Neuronal stem cell (in vitro differentiated cells): ENCODE measurements around the gene NCK1.
"Not testable (repeated sequence)": the region's sequence is repeated elsewhere in the genome, so short reads cannot be mapped to it uniquely, and the experiment has no call there.

Experiments
- DNase-seq: peaks from one replicate; pipeline ENCODE4 v3.0.0-alpha.2; 2013; ENCODE audit warnings: low spot score
- H2AFZ ChIP-seq: one replicate; pipeline ENCODE4 v1.6.1; 2013; ENCODE audit warnings: mild to moderate bottlenecking, low read length, inconsistent platforms
- H2AK5ac ChIP-seq: 2 replicates; pipeline ENCODE4 v1.6.1; 2013; ENCODE audit warnings: low read depth, mild to moderate bottlenecking, inconsistent platforms, low read length, moderate library complexity, mixed read lengths
- H2BK120ac ChIP-seq: 2 replicates; pipeline ENCODE4 v1.6.1; 2013; ENCODE audit warnings: low read depth, mild to moderate bottlenecking, inconsistent platforms, low read length, moderate library complexity, mixed read lengths
- H2BK12ac ChIP-seq: one replicate; pipeline ENCODE4 v1.6.1; 2013; ENCODE audit warnings: low read length, inconsistent platforms
- H2BK15ac ChIP-seq: 2 replicates; pipeline ENCODE4 v1.6.1; 2013; ENCODE audit warnings: mild to moderate bottlenecking, low read length, inconsistent platforms, mixed read lengths
- H2BK5ac ChIP-seq: one replicate; pipeline ENCODE4 v1.6.1; 2013; ENCODE audit warnings: inconsistent platforms, mild to moderate bottlenecking, low read length, moderate library complexity
- H3K14ac ChIP-seq: one replicate; pipeline ENCODE4 v1.6.1; 2013; ENCODE audit warnings: low read length, inconsistent platforms
- H3K18ac ChIP-seq: 2 replicates; pipeline ENCODE4 v1.6.1; 2013; ENCODE audit warnings: low read length, inconsistent platforms
- H3K23ac ChIP-seq: 2 replicates; pipeline ENCODE4 v1.6.1; 2013; ENCODE audit warnings: low read depth, mild to moderate bottlenecking, mixed read lengths, low read length, inconsistent platforms; ENCODE audit not compliant: poor library complexity
- H3K27ac ChIP-seq: replicated peaks from 3 replicates; pipeline ENCODE4 v1.5.1; 2013; ENCODE audit warnings: low read length, inconsistent platforms
- H3K27me3 ChIP-seq, 3 experiments: 2 replicates each; pipeline ENCODE4 v1.6.1; 2013; ENCODE audit warnings: low read length in 3 of 3, mild to moderate bottlenecking in 2 of 3, inconsistent platforms in 1 of 3, low read depth in 1 of 3, mixed read lengths in 1 of 3, moderate library complexity in 1 of 3; ENCODE audit not compliant: control insufficient read depth in 3 of 3, insufficient read depth in 3 of 3
- H3K36me3 ChIP-seq, 2 donors: replicated peaks in 1 of 2; 2 replicates each; pipeline ENCODE4 v1.6.1; 2013; ENCODE audit warnings: low read length in 2 of 2; ENCODE audit not compliant: control insufficient read depth in 2 of 2, insufficient read depth in 2 of 2
- H3K4ac ChIP-seq: 2 replicates; pipeline ENCODE4 v1.6.1; 2013; ENCODE audit warnings: inconsistent platforms, mild to moderate bottlenecking, low read length, moderate library complexity
- H3K4me1 ChIP-seq, 2 donors: 1 replicate in 1 of 2; 2 replicates in 1 of 2; pipeline ENCODE4 v1.6.1; 2013; ENCODE audit warnings: low read length in 2 of 2, low read depth in 1 of 2; ENCODE audit not compliant: control insufficient read depth in 2 of 2, insufficient read depth in 1 of 2
- H3K4me2 ChIP-seq: one replicate; pipeline ENCODE4 v1.6.1; 2013; ENCODE audit warnings: mild to moderate bottlenecking, low read length, inconsistent platforms; ENCODE audit not compliant: insufficient read depth, poor library complexity, severe bottlenecking
- H3K4me3 ChIP-seq, 2 donors: 2 replicates each; pipeline ENCODE4 v1.5.1; 2013; ENCODE audit warnings: low read length in 2 of 2, mild to moderate bottlenecking in 2 of 2, inconsistent platforms in 1 of 2, moderate library complexity in 1 of 2
- H3K79me1 ChIP-seq: one replicate; pipeline ENCODE4 v1.6.1; 2013; ENCODE audit warnings: low read depth, mild to moderate bottlenecking, inconsistent platforms, low read length, moderate library complexity
- H3K9ac ChIP-seq: one replicate; pipeline ENCODE4 v1.6.1; 2013; ENCODE audit warnings: mild to moderate bottlenecking, low read depth, low read length, inconsistent platforms; ENCODE audit not compliant: poor library complexity
- H3K9me3 ChIP-seq, 2 donors: replicated peaks in 1 of 2; 2 replicates each; pipeline versions ENCODE3 to v1.6.1; 2013; ENCODE audit warnings: low read length in 2 of 2, mild to moderate bottlenecking in 2 of 2, inconsistent platforms in 1 of 2, low read depth in 1 of 2, mixed read lengths in 1 of 2, moderate library complexity in 1 of 2; ENCODE audit not compliant: control insufficient read depth in 2 of 2, insufficient read depth in 1 of 2
- H4K8ac ChIP-seq: one replicate; pipeline ENCODE4 v1.6.1; 2013; ENCODE audit warnings: low read depth, mild to moderate bottlenecking, inconsistent platforms, low read length, moderate library complexity
- H4K91ac ChIP-seq: one replicate; pipeline ENCODE4 v1.6.1; 2013; ENCODE audit warnings: low read length, low read depth, mild to moderate bottlenecking, inconsistent platforms; ENCODE audit not compliant: poor library complexity
- WGBS, 2 donors: extraction: QIAGEN DNeasy Blood & Tissue Kit; methylation state at CpG; one replicate each; pipeline ENCODE4 v1.1.7; 2013; ENCODE audit warnings: missing lambda C conversion rate in 2 of 2, mixed read lengths in 1 of 2; ENCODE audit not compliant: insufficient read length in 2 of 2, insufficient replicate concordance in 1 of 2; ENCODE audit errors: extremely low coverage in 2 of 2; 5-methylcytosine and 5-hydroxymethylcytosine counted together

The NCK1 gene

GRCh38 chr3:136902530-136902929, 40.5 kb downstream of the NCK1 start:
- H2BK120ac ChIP-seq: not testable (repeated sequence)

GRCh38 chr3:136903899-136904298, 41.9 kb downstream of the NCK1 start:
- no peak overlapping the region for H3K9ac ChIP-seq
- H3K4me1 ChIP-seq: peaks cover 0 to 10% of the 10 kb centered on the region in 2 donors
- no CpG with 5 or more reads among the region's 1 CpG for WGBS, 2 donors
- H3K36me3 ChIP-seq: peaks cover 2 to 3% of the 10 kb centered on the region in 2 donors
- H2BK5ac ChIP-seq: no peak overlapping the region
- H3K4me3 ChIP-seq: no peak overlapping the region
- no peak overlapping the region for H4K8ac ChIP-seq
- H2BK120ac ChIP-seq: no peak overlapping the region
- peaks cover 9% of the 10 kb centered on the region for H3K79me1 ChIP-seq
- H2BK12ac ChIP-seq: no peak overlapping the region
- H3K9me3 ChIP-seq: peaks cover 4 to 31% of the 10 kb centered on the region in 2 donors
- H4K91ac ChIP-seq: no peak overlapping the region
- no peak overlapping the region for H3K27ac ChIP-seq
- DNase-seq: no peak
- H3K4ac ChIP-seq: no peak overlapping the region
- no peak overlapping the region for H3K14ac ChIP-seq
- H3K4me2 ChIP-seq: no peak overlapping the region
- H3K27me3 ChIP-seq: no peaks in the 10 kb centered on the region
- H2BK15ac ChIP-seq: no peak overlapping the region
- H2AK5ac ChIP-seq: no peak overlapping the region
- no peak overlapping the region for H2AFZ ChIP-seq
- no peak overlapping the region for H3K23ac ChIP-seq
- H3K18ac ChIP-seq: no peak overlapping the region

More at GRCh38 chr3:136902530-136902929, 40.5 kb downstream of the NCK1 start:
- not testable (repeated sequence) for H3K4me2 ChIP-seq, H3K27ac ChIP-seq, H3K9ac ChIP-seq, H3K23ac ChIP-seq, H3K18ac ChIP-seq, DNase-seq, H2AK5ac ChIP-seq, H3K79me1 ChIP-seq, H2BK5ac ChIP-seq, H4K8ac ChIP-seq, H3K36me3 ChIP-seq, H2AFZ ChIP-seq, H3K4ac ChIP-seq, H4K91ac ChIP-seq, H3K27me3 ChIP-seq, H3K4me1 ChIP-seq, H2BK15ac ChIP-seq, H3K4me3 ChIP-seq, H3K14ac ChIP-seq, H2BK12ac ChIP-seq
- peaks cover 4 to 31% of the 10 kb centered on the region in 2 donors for H3K9me3 ChIP-seq
- WGBS, 2 donors: no CpG with 5 or more reads among the region's 1 CpG

- peaks cover 4 to 26% of the 10 kb centered on the region in 2 donors for H3K9me3 ChIP-seq
- no peak overlapping the region for H2AK5ac ChIP-seq
- no peak overlapping the region for H4K91ac ChIP-seq
- no peak overlapping the region for H2BK5ac ChIP-seq
- no peak overlapping the region for H3K27ac ChIP-seq
- no CpG with 5 or more reads among the region's 4 CpGs for WGBS, 2 donors
- peaks cover 2 to 3% of the 10 kb centered on the region in 2 donors for H3K36me3 ChIP-seq
- peaks cover 0 to 10% of the 10 kb centered on the region in 2 donors for H3K4me1 ChIP-seq
- H3K4ac ChIP-seq: no peak overlapping the region
- H2BK15ac ChIP-seq: no peak overlapping the region
- H4K8ac ChIP-seq: no peak overlapping the region
- H2BK12ac ChIP-seq: no peak overlapping the region
- H3K18ac ChIP-seq: no peak overlapping the region
- H3K9ac ChIP-seq: no peak overlapping the region
- H3K23ac ChIP-seq: no peak overlapping the region
- H3K4me2 ChIP-seq: no peak overlapping the region
- H2BK120ac ChIP-seq: no peak overlapping the region
- H3K14ac ChIP-seq: no peak overlapping the region
- no peak overlapping the region for H2AFZ ChIP-seq
- peaks cover 9% of the 10 kb centered on the region for H3K79me1 ChIP-seq
- H3K4me3 ChIP-seq: no peak overlapping the region
- no peak for DNase-seq
- H3K27me3 ChIP-seq: no peaks in the 10 kb centered on the region
These were observed 42.7 kb downstream of the NCK1 start for GRCh38 chr3:136904746-136905145.

GRCh38 chr3:136905549-136905948, 43.5 kb downstream of the NCK1 start:
- no peak overlapping the region for H3K4ac ChIP-seq
- no peak overlapping the region for H4K91ac ChIP-seq
- H2BK15ac ChIP-seq: no peak overlapping the region
- H3K79me1 ChIP-seq: peaks cover 9% of the 10 kb centered on the region
- H2BK12ac ChIP-seq: no peak overlapping the region
- no peak overlapping the region for H4K8ac ChIP-seq
- no peak overlapping the region for H3K27ac ChIP-seq
- H3K9me3 ChIP-seq: peaks cover 2 to 20% of the 10 kb centered on the region in 2 donors
- WGBS, 2 donors: no CpG with 5 or more reads among the region's 1 CpG
- no peak overlapping the region for H2AK5ac ChIP-seq
- H2BK5ac ChIP-seq: no peak overlapping the region
- no peaks in the 10 kb centered on the region for H3K27me3 ChIP-seq
- no peak overlapping the region for H3K23ac ChIP-seq
- H3K4me1 ChIP-seq: peaks cover 0 to 10% of the 10 kb centered on the region in 2 donors
- no peak overlapping the region for H3K4me3 ChIP-seq
- H3K14ac ChIP-seq: no peak overlapping the region
- no peak overlapping the region for H3K4me2 ChIP-seq
- DNase-seq: no peak
- H3K9ac ChIP-seq: no peak overlapping the region
- H3K18ac ChIP-seq: no peak overlapping the region
- no peaks in the 10 kb centered on the region for H3K36me3 ChIP-seq
- no peak overlapping the region for H2BK120ac ChIP-seq
- H2AFZ ChIP-seq: no peak overlapping the region
